Measurements from ENCODE around the gene VPS37B.

- TF ChIP-seq POLR2A (IDR thresholded peaks at IDR 0.05) (no peak), CTCF (IDR thresholded peaks at IDR 0.05) (no peak)
Measured at GRCh38 chr12:122887819-122888212, 8.1 kb downstream of the VPS37B start.
